Cortex of kidney (tissue), 1 donor: ENCODE measurements around the gene PABPN1.

Experiments
- DNase-seq: peaks from one replicate; lab custom pipeline; 2025; lab: John Stamatoyannopoulos, UW

Gene PABPN1

DNA sequence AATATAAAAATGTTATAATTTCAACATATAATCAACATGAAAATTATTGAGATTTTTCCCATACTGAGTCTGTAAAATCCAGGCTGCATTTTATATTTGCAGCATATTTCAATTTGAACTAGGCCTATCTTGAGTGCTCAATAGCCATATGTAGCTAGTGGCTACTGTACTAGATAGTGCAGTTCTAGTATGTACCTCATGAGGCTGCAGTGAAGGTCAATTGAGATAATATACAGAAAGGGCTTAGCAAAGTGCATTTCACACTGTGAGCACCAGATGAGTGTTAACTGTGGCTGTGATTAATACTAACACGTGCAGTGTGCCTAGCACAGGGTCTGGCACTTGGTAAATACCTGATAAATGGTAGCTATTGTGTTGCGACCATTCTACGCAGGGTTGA lies 36.8 kb downstream of the PABPN1 start:
- no peak for DNase-seq

DNA sequence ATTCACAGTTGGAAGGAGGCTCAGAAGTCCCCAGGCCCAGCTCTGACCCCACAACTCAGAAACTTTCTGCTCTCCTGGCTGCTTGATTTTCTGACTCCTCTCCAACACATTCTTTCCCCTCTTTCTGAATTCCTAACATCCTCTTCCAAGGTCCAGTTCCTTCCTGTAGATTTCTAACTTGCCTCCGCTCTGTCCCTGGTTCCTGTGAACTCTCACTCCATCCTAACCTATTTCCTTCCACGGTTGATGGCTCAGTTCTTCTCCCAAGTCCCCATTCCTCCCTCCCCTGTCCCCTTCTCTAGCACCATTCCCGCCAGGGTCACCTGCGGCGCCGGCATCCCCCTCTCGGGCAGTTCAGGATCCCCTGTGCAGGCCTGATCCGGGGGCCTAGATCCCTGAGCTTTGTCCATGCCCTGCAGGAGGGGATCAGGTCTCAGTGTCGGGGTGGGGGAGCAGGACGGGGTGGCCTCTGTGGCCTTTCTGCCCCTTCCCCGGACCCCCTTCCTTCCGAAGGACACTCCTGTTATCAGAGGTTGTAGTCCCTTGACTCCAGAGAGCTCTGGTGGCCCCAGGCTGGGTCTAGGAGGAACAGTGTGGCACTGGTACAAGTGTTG lies 37.4 kb downstream of the PABPN1 start:
- no peak for DNase-seq

DNA sequence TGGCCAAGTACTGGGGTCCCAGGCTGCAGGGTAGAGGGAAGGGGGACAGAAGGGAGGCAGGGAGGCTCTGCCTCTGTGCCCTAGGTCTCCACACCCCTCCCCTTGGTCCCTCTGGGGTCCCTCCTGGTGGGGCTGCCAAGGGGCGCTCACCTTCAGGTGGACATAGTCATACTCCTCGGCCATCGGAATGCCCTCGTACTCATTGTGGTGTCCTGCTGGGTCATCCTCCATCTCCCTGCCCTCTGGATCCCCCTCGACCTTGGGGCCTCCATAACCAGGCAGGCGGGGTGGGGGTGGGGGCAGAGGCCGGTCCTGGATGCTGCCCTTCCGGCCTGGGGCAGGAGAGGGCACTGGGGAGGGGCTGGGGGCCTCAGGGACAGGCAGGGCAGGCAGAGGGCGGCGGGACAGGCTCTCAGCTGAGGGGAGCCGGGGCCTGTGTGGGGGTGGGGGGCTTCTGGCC lies 37.9 kb downstream of the PABPN1 start:
- DNase-seq = no peak

DNA sequence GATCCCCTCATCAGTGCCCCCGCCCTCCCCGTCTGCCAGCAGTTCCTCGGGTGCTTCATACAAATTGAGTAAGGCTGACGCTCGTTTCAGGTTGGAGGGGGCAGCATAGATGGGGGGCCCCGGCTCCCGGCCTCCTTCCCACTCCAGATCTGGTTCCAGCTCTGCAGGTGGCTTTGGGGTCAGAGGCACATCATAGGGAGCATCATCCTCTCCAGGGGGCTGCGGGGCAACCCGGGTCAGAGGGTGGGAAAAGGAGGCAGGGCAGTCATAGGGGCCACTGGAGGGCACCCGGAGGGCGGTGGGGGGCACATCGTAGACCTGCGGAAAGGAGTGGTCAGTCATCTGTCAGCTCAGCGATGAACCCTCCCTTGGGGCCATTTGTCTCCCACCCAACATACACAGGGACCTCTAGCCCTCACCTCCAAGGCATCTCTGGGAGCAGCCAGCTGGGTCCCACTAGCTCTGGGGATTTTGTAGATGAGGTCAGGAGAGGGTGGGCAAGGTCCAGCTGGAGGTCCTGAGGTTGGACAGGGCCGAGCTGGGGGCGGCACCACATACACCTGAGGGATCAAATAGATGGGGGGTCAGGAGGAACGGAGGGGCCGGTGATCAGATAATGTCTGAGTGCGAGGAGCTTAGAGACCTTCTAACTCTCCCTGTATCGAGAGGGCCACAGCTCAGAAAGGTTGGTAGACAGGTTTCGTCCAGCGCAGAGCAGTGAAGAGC lies 38.6 kb downstream of the PABPN1 start:
- no peak for DNase-seq

DNA sequence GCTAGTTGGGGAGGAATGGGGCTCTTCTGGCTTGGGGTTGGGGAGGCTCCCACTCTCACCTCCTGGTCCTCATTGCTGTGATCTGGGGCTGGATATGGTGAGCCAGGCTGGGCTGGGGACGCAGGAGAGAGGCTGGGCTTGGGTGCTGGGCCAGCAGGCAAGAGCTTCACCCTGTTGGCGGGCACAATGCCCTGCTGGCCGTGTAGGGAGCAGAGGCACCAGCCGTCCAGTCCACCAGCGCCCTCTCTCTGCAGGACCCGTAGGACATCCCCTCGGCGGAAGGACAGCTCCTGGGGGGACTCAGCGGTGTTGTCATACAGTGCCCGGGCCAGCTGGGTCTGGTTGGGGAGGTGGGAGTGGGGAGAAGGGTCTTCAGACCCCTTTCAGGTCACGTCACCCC lies 39.2 kb downstream of the PABPN1 start:
- no peak for DNase-seq

DNA sequence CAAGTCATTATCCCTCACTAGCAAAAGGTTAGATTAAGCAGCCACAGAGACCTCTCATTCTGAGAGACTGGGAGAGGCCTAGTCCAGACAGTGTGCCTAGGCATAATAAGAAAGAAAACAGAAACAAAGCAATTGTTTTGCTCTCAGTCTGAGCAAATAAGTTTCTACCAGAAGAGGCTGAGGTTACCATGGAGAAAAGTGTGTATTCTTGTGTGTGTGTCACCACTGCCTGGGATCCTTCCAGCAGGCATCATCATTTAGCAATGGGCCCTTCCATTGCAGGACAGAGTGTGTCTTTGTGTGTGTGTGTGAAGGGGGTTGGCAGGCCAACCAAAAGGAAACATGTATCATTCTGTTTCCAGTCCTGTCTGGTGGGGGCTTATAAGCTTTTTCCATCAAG lies 40.1 kb downstream of the PABPN1 start:
- DNase-seq = no peak

DNA sequence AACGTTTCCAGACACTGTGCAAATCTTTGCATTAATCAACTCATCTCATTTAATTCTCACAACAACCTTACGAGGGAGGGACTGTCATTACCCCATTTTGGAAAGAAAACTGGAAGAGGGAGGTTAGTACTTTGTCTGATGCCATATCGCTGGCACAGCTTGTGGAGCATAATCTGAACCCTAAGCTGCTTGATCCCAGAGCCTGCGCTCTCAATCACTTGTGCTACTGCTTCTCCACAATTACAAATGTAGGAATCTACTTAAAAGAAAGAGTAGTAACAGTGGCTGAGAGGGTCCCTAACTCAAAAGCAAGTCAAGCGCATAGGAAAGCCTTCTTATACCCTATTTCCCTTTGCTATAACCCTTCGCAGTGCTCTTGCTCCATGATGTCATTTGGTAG lies 40.5 kb downstream of the PABPN1 start:
- no peak for DNase-seq

DNA sequence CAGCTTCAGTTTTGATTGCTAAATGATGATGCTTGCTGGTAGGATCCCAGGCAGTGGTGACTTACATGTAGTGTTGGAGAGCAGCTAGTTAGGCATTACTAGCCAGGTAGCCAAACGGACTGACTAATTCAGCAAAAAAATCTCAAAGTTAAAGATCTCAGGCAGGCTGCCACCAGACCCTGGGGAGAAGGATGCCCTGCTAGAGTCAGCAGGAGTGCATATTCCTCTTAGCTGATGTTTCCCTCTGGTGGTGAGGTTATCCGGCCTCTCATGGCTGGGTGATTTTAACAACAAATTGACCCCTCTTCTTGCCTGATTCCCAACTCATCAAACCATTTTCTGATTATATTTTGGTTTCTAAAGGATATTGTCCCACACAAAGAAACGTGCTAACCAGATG lies 40.9 kb downstream of the PABPN1 start:
- DNase-seq = no peak

DNA sequence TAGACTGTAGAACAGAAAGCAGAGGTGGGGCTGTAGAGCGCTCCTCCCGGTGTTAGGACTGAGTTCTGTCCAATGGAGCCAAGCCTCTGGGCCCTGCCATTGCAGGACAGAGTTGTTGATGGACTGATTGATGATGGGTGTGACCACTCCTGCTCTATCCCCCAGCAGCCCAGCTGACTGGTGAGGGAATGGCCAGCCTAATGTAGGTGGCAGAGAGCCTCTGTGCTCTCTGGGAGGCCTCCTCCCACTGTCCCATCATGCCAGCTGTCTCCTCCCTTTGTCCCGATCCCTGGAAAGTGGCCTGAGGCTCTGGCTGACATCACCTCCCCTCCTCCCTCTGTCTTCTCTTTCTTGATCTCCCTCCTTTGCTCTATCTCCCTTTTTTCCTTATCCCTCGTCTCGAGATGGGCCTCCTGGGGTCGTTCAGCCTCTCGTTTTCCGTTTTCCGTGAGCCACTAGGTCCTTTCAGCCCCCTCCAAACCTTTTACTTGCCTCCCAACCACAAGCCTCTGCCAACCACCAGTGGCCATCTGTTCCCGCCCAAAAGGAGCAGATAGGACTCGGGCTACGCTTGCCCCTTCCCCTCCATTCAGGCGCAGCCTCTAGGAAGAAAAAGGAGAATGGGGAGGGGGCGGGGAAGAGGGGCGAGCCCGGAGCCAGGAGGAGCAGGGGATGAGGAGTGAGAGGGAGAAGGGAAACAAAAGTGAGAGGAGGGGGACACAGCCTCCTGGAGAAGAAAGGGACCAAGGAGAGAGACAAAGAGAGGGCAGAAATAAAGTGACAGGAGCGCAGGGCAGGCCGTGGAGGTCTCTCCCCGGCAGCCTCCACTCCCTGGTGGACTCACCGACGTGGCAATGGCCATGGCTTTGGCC lies 43.1 kb downstream of the PABPN1 start:
- no peak for DNase-seq

DNA sequence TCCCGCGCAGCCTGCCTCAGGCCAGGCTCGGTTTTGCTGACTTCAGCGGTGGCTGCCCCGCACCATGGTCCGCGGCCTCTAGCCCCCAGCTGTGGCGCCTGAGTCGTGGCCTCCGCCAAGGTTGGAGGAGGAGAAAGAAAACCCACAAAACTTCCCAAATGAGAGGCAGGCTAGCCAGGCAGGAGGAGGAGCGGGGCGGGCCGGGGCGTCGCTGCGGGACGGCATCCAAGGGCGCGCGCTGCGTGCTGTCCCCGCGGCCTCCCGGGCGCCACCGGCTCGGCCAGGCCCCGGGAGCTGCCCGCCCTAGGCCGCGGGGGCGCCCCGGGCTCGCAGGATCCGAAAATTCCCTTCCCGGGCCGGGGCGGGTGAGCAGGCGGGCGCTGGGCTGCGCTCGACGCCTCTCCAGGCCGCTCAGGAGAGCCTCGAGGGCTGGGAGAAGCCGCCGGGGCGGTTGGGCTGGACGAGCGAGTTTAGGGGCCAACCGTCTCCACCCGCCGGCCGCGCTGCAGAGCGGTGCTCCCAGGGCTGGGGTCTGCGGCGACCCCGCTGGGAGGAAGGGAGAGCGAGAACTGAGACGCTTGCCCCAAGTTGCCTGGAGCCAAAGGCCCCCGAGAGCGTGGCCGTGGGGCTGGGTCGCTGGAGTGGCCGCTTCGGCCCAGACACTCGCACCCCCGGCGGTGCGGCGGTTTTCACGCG lies 43.9 kb downstream of the PABPN1 start, which contains the start of gene EFS:
Gene EFS (minus strand): TSS at position 137 of the 696 bp plus-strand sequence. CDS start 147 bp downstream, outside the sequence.
- no peak for DNase-seq

DNA sequence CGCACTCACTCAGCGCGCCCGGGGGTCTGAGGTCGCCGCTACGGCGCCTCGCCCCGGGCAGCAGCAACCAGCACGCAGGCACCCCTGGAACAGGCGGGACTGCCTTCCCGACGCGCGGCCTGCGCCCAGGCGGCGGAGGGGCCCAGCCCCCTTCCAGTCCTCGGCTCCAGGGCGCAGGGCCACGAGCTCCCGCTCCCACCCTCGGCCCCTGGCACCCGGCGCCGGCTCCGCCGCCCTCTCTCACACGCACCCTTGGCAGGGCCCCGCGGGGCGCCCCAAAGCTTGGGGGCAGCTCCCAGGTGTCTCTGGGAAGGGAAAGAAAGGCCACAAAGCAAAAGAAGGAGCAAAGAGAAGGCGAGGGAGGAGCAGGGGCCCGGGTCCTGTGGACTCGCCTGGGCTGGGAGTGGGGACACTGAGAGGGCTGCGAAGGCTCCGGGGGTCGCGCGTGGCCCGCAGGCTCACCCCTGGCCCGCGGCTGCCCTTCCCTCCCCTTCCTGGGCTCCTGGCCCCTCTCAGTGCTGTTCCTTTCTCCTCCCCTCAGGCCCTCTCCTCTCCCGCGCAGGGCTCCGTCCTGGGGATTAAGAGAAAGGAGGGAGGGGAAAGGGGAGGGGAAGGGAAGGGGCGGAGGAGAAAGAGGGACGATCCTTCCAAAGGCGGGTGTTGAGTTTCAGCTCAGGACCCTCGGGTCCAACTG lies 44.6 kb downstream of the PABPN1 start:
- DNase-seq = no peak

DNA sequence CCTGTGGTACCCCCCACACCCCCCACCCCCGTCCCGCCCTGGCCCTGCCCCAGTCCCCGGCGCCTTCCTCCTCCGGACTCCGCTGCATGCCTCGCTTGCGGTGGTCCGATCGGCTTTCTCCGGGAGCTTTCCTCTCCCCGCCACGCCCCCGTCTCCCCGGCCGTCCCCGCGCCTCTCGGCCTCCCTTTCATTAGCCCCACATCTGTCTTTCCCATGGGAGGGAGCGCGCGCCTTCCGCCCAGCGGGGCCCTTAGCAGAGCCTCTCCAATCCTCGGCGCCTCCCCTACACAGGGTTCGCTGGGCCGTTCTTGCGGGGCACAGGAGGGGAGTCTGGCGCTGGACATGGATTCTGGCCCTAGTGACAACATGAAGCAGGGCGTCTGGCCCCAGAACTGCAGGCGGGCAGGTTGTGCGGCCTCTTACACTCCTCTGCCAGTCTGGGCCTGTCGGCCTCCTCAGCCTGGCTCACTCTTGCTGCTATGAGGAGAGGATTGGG lies 45.2 kb downstream of the PABPN1 start:
- DNase-seq = no peak

DNA sequence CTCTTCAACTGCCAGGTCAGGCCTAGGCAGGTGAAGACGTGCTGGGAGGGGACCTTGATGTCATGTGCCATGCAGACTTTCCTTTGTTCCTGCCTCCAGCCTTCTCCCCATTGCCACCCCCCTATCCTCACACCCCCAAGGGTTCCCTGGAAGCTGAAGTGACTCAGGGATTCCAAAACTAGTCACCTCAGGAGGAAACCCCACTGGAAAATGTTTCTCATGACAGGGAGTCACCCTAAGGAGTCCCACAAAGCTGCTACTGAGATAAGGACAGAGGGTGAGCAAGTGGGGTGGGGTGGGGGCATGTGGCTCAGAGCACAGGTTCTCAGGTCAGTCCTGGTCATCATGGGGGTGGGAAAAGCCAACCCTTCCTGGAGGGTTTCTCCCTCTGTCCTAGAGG lies 49.0 kb downstream of the PABPN1 start:
- no peak for DNase-seq

DNA sequence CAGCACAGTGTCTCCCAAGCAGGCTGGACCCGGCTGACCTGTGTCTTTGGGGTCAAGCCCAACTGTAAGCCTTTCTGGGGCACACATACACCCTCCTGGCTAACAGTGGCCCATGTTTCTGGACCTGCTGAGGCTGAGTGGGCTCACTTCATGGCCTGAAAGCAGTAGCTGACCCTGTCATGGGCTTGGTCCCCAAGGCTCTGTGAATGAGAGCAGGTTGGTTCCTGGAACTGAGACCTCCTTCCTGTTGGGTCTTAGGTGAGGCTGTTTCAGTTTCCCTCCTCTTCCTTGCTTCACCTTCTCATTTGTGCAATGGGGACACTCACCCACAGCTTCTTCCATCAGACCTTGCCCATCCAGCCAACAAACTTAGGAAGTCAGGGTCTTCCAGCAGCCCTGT lies 50.6 kb downstream of the PABPN1 start:
- no peak for DNase-seq

DNA sequence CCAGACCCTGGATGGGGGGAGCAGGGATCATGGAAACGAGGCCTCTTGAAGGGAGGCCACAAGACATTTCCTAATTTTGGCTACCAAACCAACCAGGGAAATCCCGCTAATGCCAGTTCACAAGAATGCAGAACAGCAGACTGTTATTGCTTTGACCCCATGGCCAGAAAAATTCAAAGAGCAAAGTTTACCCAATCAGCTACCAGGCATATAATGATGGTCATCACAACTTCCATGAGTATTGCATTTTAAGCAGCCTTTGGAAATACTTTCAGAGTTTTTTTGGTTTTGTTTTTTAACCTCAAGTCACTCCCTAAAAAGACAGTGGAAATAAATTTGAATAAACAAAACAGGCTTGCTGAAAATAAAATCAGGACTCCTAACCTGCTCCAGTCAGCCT lies 51.3 kb downstream of the PABPN1 start, which contains the start of gene IL25:
Gene IL25 (plus strand): TSS at position 301 of the 400 bp plus-strand sequence.
- DNase-seq = no peak

DNA sequence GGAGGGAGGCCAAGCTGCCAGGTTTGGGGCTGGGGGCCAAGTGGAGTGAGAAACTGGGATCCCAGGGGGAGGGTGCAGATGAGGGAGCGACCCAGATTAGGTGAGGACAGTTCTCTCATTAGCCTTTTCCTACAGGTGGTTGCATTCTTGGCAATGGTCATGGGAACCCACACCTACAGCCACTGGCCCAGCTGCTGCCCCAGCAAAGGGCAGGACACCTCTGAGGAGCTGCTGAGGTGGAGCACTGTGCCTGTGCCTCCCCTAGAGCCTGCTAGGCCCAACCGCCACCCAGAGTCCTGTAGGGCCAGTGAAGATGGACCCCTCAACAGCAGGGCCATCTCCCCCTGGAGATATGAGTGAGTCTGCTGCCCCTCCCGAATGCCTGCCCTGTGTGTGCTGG lies 51.8 kb downstream of the PABPN1 start:
- DNase-seq = no peak
